ENCODE results near the gene NPIPA3.
"Not testable (repeated sequence)": the region's sequence is repeated elsewhere in the genome, so short reads cannot be mapped to it uniquely, and the experiment has no call there.

Gene NPIPA3

DNA sequence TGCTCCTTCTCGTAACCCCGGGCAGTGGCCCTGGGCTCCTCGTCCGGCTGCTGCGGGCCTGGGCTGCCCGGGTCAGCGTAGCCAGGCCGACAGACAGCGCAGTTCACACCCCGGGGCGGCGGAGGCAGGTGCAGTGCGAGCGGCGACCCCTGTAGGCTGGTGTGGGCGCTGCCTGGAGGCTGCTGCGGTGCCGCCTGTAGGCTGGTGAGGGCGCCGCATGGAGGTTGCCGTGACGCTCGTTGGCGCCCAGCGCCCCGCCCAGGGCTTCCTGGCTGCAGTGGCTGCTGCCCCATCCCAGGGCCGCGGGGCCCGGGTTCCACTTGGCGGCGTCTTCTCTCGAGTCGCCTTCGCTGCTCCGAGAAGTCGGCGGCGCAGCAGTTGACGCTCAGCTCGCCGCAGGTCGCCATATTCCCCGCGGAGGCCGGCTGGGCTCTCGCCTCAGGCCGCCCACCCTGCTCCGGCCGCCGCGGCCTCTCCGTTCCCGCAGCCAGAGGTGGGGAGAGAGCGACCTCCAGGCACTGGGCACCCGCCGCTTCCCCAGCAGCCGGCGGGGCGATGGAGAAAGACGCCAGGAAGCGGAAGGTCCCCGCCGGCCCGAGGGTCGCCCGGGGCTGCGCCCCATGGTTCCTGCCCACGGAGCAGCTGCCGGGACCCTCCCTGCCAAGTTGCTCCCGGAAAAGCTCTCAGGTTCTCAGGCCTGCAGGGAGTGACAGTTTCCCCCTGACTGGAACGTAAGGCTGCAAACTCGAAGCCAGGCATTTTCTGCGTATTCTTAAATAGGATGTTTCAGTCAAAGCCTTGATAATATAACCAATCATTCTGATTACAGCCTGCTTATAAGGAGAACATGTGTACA, 39.3 kb downstream of the NPIPA3 start, which contains the start of gene NPIPA2:
TSS of gene NPIPA2 (plus strand) at position 261 of the 856 bp plus-strand sequence. CDS start 5,533 bp downstream, outside the sequence.
- DNase-seq = not testable (repeated sequence)

DNA sequence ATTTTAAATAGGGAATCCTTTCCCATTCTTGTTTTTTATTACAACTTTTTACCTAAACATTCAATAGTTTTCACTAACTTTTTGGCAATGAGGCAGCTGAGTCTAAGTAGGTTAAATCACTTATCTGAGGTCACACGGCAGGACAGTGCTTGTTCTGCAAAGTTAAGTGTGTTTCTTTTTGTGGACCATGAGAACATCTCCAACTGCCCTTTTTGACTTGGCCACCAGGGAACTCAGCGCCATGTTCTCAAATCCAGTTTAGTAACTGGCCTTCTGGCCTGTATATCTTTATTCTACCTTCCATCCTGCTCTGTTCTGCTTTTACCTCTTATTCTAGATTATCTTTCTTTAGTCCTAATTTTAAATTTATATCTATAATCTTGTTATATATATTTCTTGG, 70.4 kb downstream of the NPIPA3 start:
- DNase-seq = not testable (repeated sequence)

DNA sequence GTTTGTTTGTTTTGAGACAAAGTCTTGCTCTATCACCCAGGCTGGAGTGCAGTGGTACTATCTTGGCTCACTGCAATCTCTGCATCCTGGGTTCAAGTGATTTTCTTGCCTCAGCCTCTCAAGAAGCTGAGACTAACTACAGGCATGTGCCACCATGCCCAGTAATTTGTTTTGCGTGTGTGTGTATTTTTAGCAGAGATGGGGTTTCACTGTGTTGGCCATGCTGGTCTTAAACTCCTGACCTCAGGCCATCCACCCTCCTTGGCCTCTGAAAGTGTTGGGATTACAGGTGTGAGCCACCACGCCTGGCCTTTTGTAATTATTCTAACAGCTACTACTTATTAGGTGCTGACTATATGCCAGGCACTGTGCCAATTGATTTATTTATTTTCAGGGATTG, 72.4 kb downstream of the NPIPA3 start:
- DNase-seq = not testable (repeated sequence)
